B cell (primary cell): ENCODE results near the gene TWIST2. TPM values are rescaled to one million over a fixed set of nuclear protein-coding genes. Genes with fewer than 3 reads are reported as not detected.

Experiments used
- ATAC-seq: fragments of 200-7000 bp; cut with Tn5 transposase; one replicate; pipeline ENCODE4 v1.10.0; 2021; ENCODE audit warnings: low read depth, mild to moderate bottlenecking, moderate number of reproducible peaks, moderate library complexity
- CTCF ChIA-PET: fragments of 350-600 bp; sonication (Branson Sonifier 250); formaldehyde crosslinking; loops from one replicate; lab custom pipeline; 2021; ENCODE audit warnings: antibody characterized with exemption, inconsistent platforms; lab: Charles Lee
- POLR2A ChIA-PET: fragments of 350-600 bp; sonication (Branson Sonifier 250); formaldehyde crosslinking; loops from one replicate; lab custom pipeline; 2021; ENCODE audit warnings: antibody characterized with exemption; lab: Charles Lee
- DNase-seq: peaks from one replicate; pipeline ENCODE4 v3.0.0; 2013
- H2AFZ ChIP-seq: 2 replicates; pipeline ENCODE4 v1.6.1; 2012; ENCODE audit warnings: mild to moderate bottlenecking, low read depth, low read length; ENCODE audit not compliant: insufficient read depth, poor library complexity, severe bottlenecking
- H3K27ac ChIP-seq, 2 donors: 1 replicate in 1 of 2; 2 replicates in 1 of 2; pipeline ENCODE4 v1.5.1; 2012 to 2013; ENCODE audit warnings: low read length in 2 of 2, mild to moderate bottlenecking in 2 of 2, moderate library complexity in 1 of 2
- H3K27me3 ChIP-seq, 4 experiments: fragments of 200-600 bp in 1 of 4; sonication (generic) in 1 of 4; replicated peaks in 1 of 4; 1 replicate in 2 of 4; 2 replicates in 2 of 4; pipeline versions ENCODE4 v1.6.1 to v1.7.0; 2013 to 2016; ENCODE audit warnings: low read length in 3 of 4, mild to moderate bottlenecking in 2 of 4, mixed read lengths in 1 of 4, moderate library complexity in 1 of 4; ENCODE audit not compliant: insufficient read depth in 4 of 4, control insufficient read depth in 3 of 4; ENCODE audit errors: control extremely low read depth in 1 of 4
- H3K36me3 ChIP-seq, 2 experiments: replicated peaks in 1 of 2; 1 replicate in 1 of 2; 2 replicates in 1 of 2; pipeline versions ENCODE4 v1.6.1 to v1.7.1; 2013; ENCODE audit warnings: low read length in 1 of 2; ENCODE audit not compliant: insufficient read depth in 2 of 2, control insufficient read depth in 1 of 2; ENCODE audit errors: control extremely low read depth in 1 of 2, extremely low read depth in 1 of 2
- H3K4me1 ChIP-seq, 2 donors: fragments of 200-600 bp in 1 of 2; sonication (generic) in 1 of 2; 1 replicate in 1 of 2; 2 replicates in 1 of 2; pipeline versions ENCODE4 v1.5.1 to v1.6.1; 2013 to 2017; ENCODE audit warnings: low read length in 2 of 2; ENCODE audit not compliant: control insufficient read depth in 2 of 2, insufficient read depth in 2 of 2
- H3K4me2 ChIP-seq: replicated peaks from 2 replicates; pipeline ENCODE3; 2012; ENCODE audit warnings: mild to moderate bottlenecking, low read depth, low read length; ENCODE audit not compliant: poor library complexity, severe bottlenecking
- H3K4me3 ChIP-seq, 5 experiments: fragments of 200-600 bp in 1 of 5; sonication (generic) in 1 of 5; 1 replicate in 3 of 5; 2 replicates in 2 of 5; pipeline versions ENCODE4 v1.5.1 to v1.7.0; 2011 to 2016; ENCODE audit warnings: low read length in 4 of 5, mild to moderate bottlenecking in 4 of 5, low read depth in 2 of 5, control low read depth in 1 of 5, moderate library complexity in 1 of 5; ENCODE audit not compliant: insufficient read depth in 1 of 5; ENCODE audit errors: control extremely low read depth in 1 of 5, extremely low read depth in 1 of 5
- H3K79me2 ChIP-seq: fragments of 200-600 bp; sonication (generic); one replicate; pipeline ENCODE4 v1.6.0; 2016; ENCODE audit warnings: low read length; ENCODE audit not compliant: control insufficient read depth, insufficient read depth
- H3K9ac ChIP-seq: fragments of 200-600 bp; sonication (generic); 2 replicates; pipeline ENCODE4 v1.6.1; 2017; ENCODE audit warnings: mild to moderate bottlenecking, low read length, moderate library complexity
- H3K9me3 ChIP-seq, 3 donors: one replicate each; pipeline versions ENCODE4 v1.6.1 to v1.7.1; 2013; ENCODE audit warnings: low read length in 2 of 3; ENCODE audit not compliant: control insufficient read depth in 2 of 3, insufficient read depth in 1 of 3; ENCODE audit errors: control extremely low read depth in 1 of 3
- H4K20me1 ChIP-seq: 2 replicates; pipeline ENCODE4 v1.6.0; 2012; ENCODE audit warnings: mild to moderate bottlenecking, low read length; ENCODE audit not compliant: insufficient read depth, control insufficient read depth, poor library complexity, severe bottlenecking
- H3K27ac Mint-ChIP-seq: one replicate; pipeline ENCODE4 v1.8.0; 2021; ENCODE audit warnings: mixed read lengths
- H3K27me3 Mint-ChIP-seq: one replicate; pipeline ENCODE4 v1.8.0; 2021; ENCODE audit warnings: mixed read lengths
- H3K4me1 Mint-ChIP-seq: one replicate; pipeline ENCODE4 v1.8.0; 2021; ENCODE audit warnings: mixed read lengths
- H3K4me3 Mint-ChIP-seq: one replicate; pipeline ENCODE4 v1.8.0; 2021; ENCODE audit warnings: mixed read lengths
- H3K9me3 Mint-ChIP-seq: one replicate; pipeline ENCODE4 v1.8.0; 2022; ENCODE audit warnings: mixed read lengths; ENCODE audit not compliant: insufficient read depth
- CTCF ChIP-seq: fragments of 200-600 bp; IDR thresholded peaks from one replicate; pipeline ENCODE4 v1.8.0; 2022; ENCODE audit warnings: antibody characterized with exemption, mild to moderate bottlenecking
- EZH2 ChIP-seq: IDR thresholded peaks from 2 replicates; pipeline ENCODE4 v1.6.1; 2012; ENCODE audit warnings: borderline replicate concordance, low read depth, mild to moderate bottlenecking, moderate library complexity, low read length; ENCODE audit not compliant: insufficient read depth, poor library complexity, severe bottlenecking
- WGBS: methylation state at CpG from one replicate; pipeline ENCODE4 v1.1.5; 2013; ENCODE audit warnings: missing lambda C conversion rate; ENCODE audit not compliant: insufficient coverage; 5-methylcytosine and 5-hydroxymethylcytosine counted together
- intact Hi-C: fragments of 100-400 bp; cut with micrococcal nuclease; formaldehyde crosslinking; loops from one replicate; pipeline ENCODE4 v1.10.0; 2022
- polyA plus RNA-seq: library from polyadenylated mRNA; depleted of rRNA; stranded (reverse); fragments of >200 nt; gene quantifications from 2 replicates; pipeline ENCODE4 v1.2.3, GENCODE V29; 2012
- total RNA-seq, 2 donors: library from RNA; stranded (reverse); fragments of 120-200 nt in 1 of 2; gene quantifications; 1 replicate in 1 of 2; 2 replicates in 1 of 2; pipeline versions ENCODE4 v1.2.3 to v1.2.4, GENCODE V29; 2013 to 2022

TWIST2 gene
- total and polyA plus RNA-seq, 2 donors (not counting 1 experiment from before 2014, with no cell fraction given) = 0.07 TPM; not detected in 1

- no peak overlapping the region for H3K27ac ChIP-seq
These were observed 27.7 kb upstream of the TWIST2 start for GRCh38 chr2:238820197-238820596.

GRCh38 chr2:238820916-238821315, 27.0 kb upstream of the TWIST2 start:
- peaks cover 7% of the 10 kb centered on the region for H3K9me3 Mint-ChIP-seq

More at GRCh38 chr2:238820197-238820596, 27.7 kb upstream of the TWIST2 start:
- H4K20me1 ChIP-seq = no peaks in the 10 kb centered on the region
- no peak for DNase-seq
- Mint-ChIP-seq H3K9me3 (peaks cover 7% of the 10 kb centered on the region), H3K4me1 (no peaks in the 10 kb centered on the region), H3K4me3 (no peak overlapping the region), H3K27me3 (peaks cover 17% of the 10 kb centered on the region), H3K27ac (no peak overlapping the region)
- peaks cover 0 to 26% (median 3%) of the 10 kb centered on the region in 4 experiments for H3K27me3 ChIP-seq
- TF ChIP-seq CTCF (no peak), EZH2 (no peak)
- H3K4me1 ChIP-seq = no peaks in the 10 kb centered on the region
- H2AFZ ChIP-seq = no peak overlapping the region
- peaks cover 4 to 16% (median 6%) of the 10 kb centered on the region in 3 donors for H3K9me3 ChIP-seq
- no CpG with 5 or more reads among the region's 1 CpG for WGBS
- H3K4me2 ChIP-seq = no peak overlapping the region
- H3K9ac ChIP-seq = no peak overlapping the region
- POLR2A ChIA-PET = no interaction called here
- H3K4me3 ChIP-seq = no peak overlapping the region
- intact Hi-C loops = no loop called here
- H3K79me2 ChIP-seq = no peaks in the 10 kb centered on the region
- no peak for ATAC-seq
- CTCF ChIA-PET = no interaction called here
- H3K36me3 ChIP-seq = no peaks in the 10 kb centered on the region

More at GRCh38 chr2:238820916-238821315, 27.0 kb upstream of the TWIST2 start:
- intact Hi-C loops = no loop called here
- Histone ChIP-seq H3K4me2 (no peak overlapping the region), H4K20me1 (no peaks in the 10 kb centered on the region), H2AFZ (no peak overlapping the region), H3K9me3 (peaks cover 4 to 16% (median 6%) of the 10 kb centered on the region in 3 donors), H3K27me3 (peaks cover 0 to 26% (median 3%) of the 10 kb centered on the region in 4 experiments), H3K36me3 (no peaks in the 10 kb centered on the region), H3K4me1 (no peaks in the 10 kb centered on the region), H3K79me2 (no peaks in the 10 kb centered on the region), H3K4me3 (no peak overlapping the region), H3K9ac (no peak overlapping the region), H3K27ac (no peak overlapping the region)
- no peak for ATAC-seq
- 88% methylated on average over 4 of the region's 6 CpGs for WGBS
- no peak overlapping the region for H3K4me3 Mint-ChIP-seq
- DNase-seq = no peak
- ChIA-PET POLR2A (no interaction called here), CTCF (no interaction called here)
- no peak overlapping the region for H3K27ac Mint-ChIP-seq
- TF ChIP-seq EZH2 = no peak
- no peak for TF ChIP-seq CTCF
- no peaks in the 10 kb centered on the region for H3K4me1 Mint-ChIP-seq
- peaks cover 17% of the 10 kb centered on the region for H3K27me3 Mint-ChIP-seq
